ENCODE results near the gene SCN1A. TPM values are rescaled to one million over a fixed set of nuclear protein-coding genes. Genes with fewer than 3 reads are reported as not detected.

Gene SCN1A
- polyA plus RNA-seq, 3 donors, result not detected

GRCh38 chr2:165941827-165942226, 186.0 kb downstream of the SCN1A start:
- H3K36me3 ChIP-seq (replicated peaks in 1 of 2; ENCODE audit: control insufficient read depth in 1 of 2, insufficient read depth in 2 of 2, low read length in 2 of 2), result peaks cover 57 to 72% of the 10 kb centered on the region in 2 donors
- H3K27me3 ChIP-seq (ENCODE audit: control insufficient read depth in 2 of 2, insufficient read depth in 2 of 2, low read length in 2 of 2), result no peaks in the 10 kb centered on the region
- H3K36me3 Mint-ChIP-seq, result peaks cover 58 to 63% of the 10 kb centered on the region in 2 donors
- H3K4me2 ChIP-seq (replicated peaks; ENCODE audit: extremely low read depth, low read length, poor library complexity, severe bottlenecking), result no peak overlapping the region
- no peaks in the 10 kb centered on the region for H3K4me1 Mint-ChIP-seq
- H3K9ac ChIP-seq (ENCODE audit: insufficient read depth, low read length, poor library complexity, severe bottlenecking), result no peak overlapping the region
- H2AFZ ChIP-seq (ENCODE audit: insufficient read depth, low read depth, low read length, poor library complexity, severe bottlenecking), result no peak overlapping the region
- no CpG with 5 or more reads among the region's 1 CpG for WGBS (ENCODE audit: insufficient coverage)
- no peaks in the 10 kb centered on the region for H3K4me1 ChIP-seq (ENCODE audit: control insufficient read depth in 1 of 2, insufficient read depth in 2 of 2, low read length in 2 of 2)
- no peaks in the 10 kb centered on the region for H3K27me3 Mint-ChIP-seq (ENCODE audit: low read depth in 3 of 3)
- intact Hi-C loops (cut with micrococcal nuclease), result no loop called here
- no peaks in the 10 kb centered on the region for H3K9me3 Mint-ChIP-seq
- TF ChIP-seq, protein P1, sequence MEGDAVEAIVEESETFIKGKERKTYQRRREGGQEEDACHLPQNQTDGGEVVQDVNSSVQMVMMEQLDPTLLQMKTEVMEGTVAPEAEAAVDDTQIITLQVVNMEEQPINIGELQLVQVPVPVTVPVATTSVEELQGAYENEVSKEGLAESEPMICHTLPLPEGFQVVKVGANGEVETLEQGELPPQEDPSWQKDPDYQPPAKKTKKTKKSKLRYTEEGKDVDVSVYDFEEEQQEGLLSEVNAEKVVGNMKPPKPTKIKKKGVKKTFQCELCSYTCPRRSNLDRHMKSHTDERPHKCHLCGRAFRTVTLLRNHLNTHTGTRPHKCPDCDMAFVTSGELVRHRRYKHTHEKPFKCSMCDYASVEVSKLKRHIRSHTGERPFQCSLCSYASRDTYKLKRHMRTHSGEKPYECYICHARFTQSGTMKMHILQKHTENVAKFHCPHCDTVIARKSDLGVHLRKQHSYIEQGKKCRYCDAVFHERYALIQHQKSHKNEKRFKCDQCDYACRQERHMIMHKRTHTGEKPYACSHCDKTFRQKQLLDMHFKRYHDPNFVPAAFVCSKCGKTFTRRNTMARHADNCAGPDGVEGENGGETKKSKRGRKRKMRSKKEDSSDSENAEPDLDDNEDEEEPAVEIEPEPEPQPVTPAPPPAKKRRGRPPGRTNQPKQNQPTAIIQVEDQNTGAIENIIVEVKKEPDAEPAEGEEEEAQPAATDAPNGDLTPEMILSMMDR (IDR thresholded peaks at IDR 0.05), result no peak
- no peak for DNase-seq
- H3K4me3 ChIP-seq (replicated peaks in 1 of 3; ENCODE audit: low read depth in 2 of 3, low read length in 3 of 3), result no peak overlapping the region
- H3K27ac Mint-ChIP-seq, result no peak overlapping the region
- H3K27ac ChIP-seq (ENCODE audit: low read depth in 1 of 2, low read length in 2 of 2), result no peak overlapping the region
- H3K4me3 Mint-ChIP-seq, result no peak overlapping the region
- H3K9me3 ChIP-seq (replicated peaks in 1 of 2; ENCODE audit: control insufficient read depth in 1 of 2, insufficient read depth in 1 of 2, low read length in 2 of 2), result no peaks in the 10 kb centered on the region
- H3K79me2 ChIP-seq (ENCODE audit: insufficient read depth, low read length), result no peaks in the 10 kb centered on the region
- H4K20me1 ChIP-seq (ENCODE audit: insufficient read depth, low read length), result no peaks in the 10 kb centered on the region

- TF ChIP-seq, protein P1 (IDR thresholded peaks at IDR 0.05), result no peak
- peaks cover 66 to 76% of the 10 kb centered on the region in 2 donors for H3K36me3 ChIP-seq (replicated peaks in 1 of 2; ENCODE audit: control insufficient read depth in 1 of 2, insufficient read depth in 2 of 2, low read length in 2 of 2)
- Mint-ChIP-seq H3K9me3 (no peaks in the 10 kb centered on the region), H3K36me3 (peaks cover 62 to 73% of the 10 kb centered on the region in 2 donors), H3K27me3 (ENCODE audit: low read depth in 3 of 3) (no peaks in the 10 kb centered on the region), H3K4me3 (no peak overlapping the region), H3K4me1 (no peaks in the 10 kb centered on the region), H3K27ac (no peak overlapping the region)
- intact Hi-C loops (cut with micrococcal nuclease), result no loop called here
- no peaks in the 10 kb centered on the region for H3K9me3 ChIP-seq (replicated peaks in 1 of 2; ENCODE audit: control insufficient read depth in 1 of 2, insufficient read depth in 1 of 2, low read length in 2 of 2)
- H3K4me3 ChIP-seq (replicated peaks in 1 of 3; ENCODE audit: low read depth in 2 of 3, low read length in 3 of 3), result no peak overlapping the region
- no peak overlapping the region for H2AFZ ChIP-seq (ENCODE audit: insufficient read depth, low read depth, low read length, poor library complexity, severe bottlenecking)
- H3K4me1 ChIP-seq (ENCODE audit: control insufficient read depth in 1 of 2, insufficient read depth in 2 of 2, low read length in 2 of 2), result no peaks in the 10 kb centered on the region
- H4K20me1 ChIP-seq (ENCODE audit: insufficient read depth, low read length), result no peaks in the 10 kb centered on the region
- no peaks in the 10 kb centered on the region for H3K79me2 ChIP-seq (ENCODE audit: insufficient read depth, low read length)
- H3K9ac ChIP-seq (ENCODE audit: insufficient read depth, low read length, poor library complexity, severe bottlenecking), result no peak overlapping the region
- 80% methylated on average over 1 of the region's 1 CpG for WGBS (ENCODE audit: insufficient coverage)
- H3K27ac ChIP-seq (ENCODE audit: low read depth in 1 of 2, low read length in 2 of 2), result no peak overlapping the region
- no peak overlapping the region for H3K4me2 ChIP-seq (replicated peaks; ENCODE audit: extremely low read depth, low read length, poor library complexity, severe bottlenecking)
- no peaks in the 10 kb centered on the region for H3K27me3 ChIP-seq (ENCODE audit: control insufficient read depth in 2 of 2, insufficient read depth in 2 of 2, low read length in 2 of 2)
- no peak for DNase-seq
These were observed 189.6 kb downstream of the SCN1A start for GRCh38 chr2:165938237-165938636.

Small RNA genes lying within 50 kb of the gene (small RNA-seq; reads per million reads assigned to genes)
- gene RF00019 (ENCODE audit: insufficient read length, low read depth), result not detected

Other genes starting within 250 kb of the SCN1A start
- gene TTC21B, start 174.2 kb downstream of the SCN1A start, polyA plus RNA-seq, result 1 to 10 TPM; 3.1 to 6.7 (median 3.8) TPM
- gene SCN9A, start 247.9 kb upstream of the SCN1A start, polyA plus RNA-seq, result under 1 TPM; 0.24 to 0.67 (median 0.26) TPM

Measured in CD14-positive monocyte (primary cell).